Hepatocyte (in vitro differentiated cells): Measurements from ENCODE around the gene ROR1. TPM values are rescaled to one million over a fixed set of nuclear protein-coding genes. Genes with fewer than 3 reads are reported as not detected.
"Not testable (repeated sequence)": the region's sequence is repeated elsewhere in the genome, so short reads cannot be mapped to it uniquely, and the experiment has no call there.

Experiments
- DNase-seq: peaks from one replicate; pipeline ENCODE4 v3.0.0-alpha.2; 2016; ENCODE audit warnings: low spot score
- H2AFZ ChIP-seq: fragments of 200-600 bp; sonication (generic); 2 replicates; pipeline ENCODE4 v1.6.0; 2016; ENCODE audit warnings: antibody characterized with exemption, mild to moderate bottlenecking
- H3K27ac ChIP-seq: fragments of 200-600 bp; sonication (generic); 2 replicates; pipeline ENCODE4 v1.5.1; 2016; ENCODE audit warnings: mild to moderate bottlenecking
- H3K27me3 ChIP-seq: fragments of 200-600 bp; sonication (generic); 2 replicates; pipeline ENCODE4 v1.6.1; 2016
- H3K36me3 ChIP-seq: fragments of 200-600 bp; sonication (generic); replicated peaks from 2 replicates; pipeline ENCODE4 v1.5.1; 2016; ENCODE audit warnings: low read depth; ENCODE audit not compliant: insufficient read depth
- H3K4me1 ChIP-seq: fragments of 200-600 bp; sonication (generic); 2 replicates; pipeline ENCODE4 v1.5.1; 2016; ENCODE audit warnings: mild to moderate bottlenecking, moderate library complexity; ENCODE audit not compliant: insufficient read depth
- H3K4me2 ChIP-seq: fragments of 200-600 bp; sonication (generic); 2 replicates; pipeline ENCODE4 v1.6.0; 2016
- H3K4me3 ChIP-seq: fragments of 200-600 bp; sonication (generic); 2 replicates; pipeline ENCODE4 v1.5.1; 2016; ENCODE audit warnings: mild to moderate bottlenecking
- H3K79me2 ChIP-seq: fragments of 200-600 bp; sonication (generic); 2 replicates; pipeline ENCODE4 v1.6.0; 2017; ENCODE audit warnings: mild to moderate bottlenecking
- H3K9me2 ChIP-seq: fragments of 200-600 bp; sonication (generic); replicated peaks from 2 replicates; pipeline ENCODE4 v1.6.0; 2017; ENCODE audit warnings: mild to moderate bottlenecking; ENCODE audit not compliant: insufficient read depth
- H3K9me3 ChIP-seq: fragments of 200-600 bp; sonication (generic); 2 replicates; pipeline ENCODE4 v1.5.1; 2016; ENCODE audit warnings: low read depth, mild to moderate bottlenecking
- H4K20me1 ChIP-seq: fragments of 200-600 bp; sonication (generic); 2 replicates; pipeline ENCODE4 v1.6.0; 2016; ENCODE audit warnings: mild to moderate bottlenecking; ENCODE audit not compliant: insufficient read depth, poor library complexity, severe bottlenecking
- CTCF ChIP-seq: fragments of 200-600 bp; sonication (generic); IDR thresholded peaks from 2 replicates; pipeline ENCODE4 v1.5.1; 2016; ENCODE audit warnings: antibody characterized with exemption, mild to moderate bottlenecking; ENCODE audit not compliant: poor library complexity
- EZH2 ChIP-seq: fragments of 200-600 bp; sonication (generic); IDR thresholded peaks from 2 replicates; pipeline ENCODE4 v1.6.1; 2016; ENCODE audit warnings: antibody characterized with exemption, mild to moderate bottlenecking, borderline replicate concordance
- EZH2phosphoT487 ChIP-seq: fragments of 200-600 bp; sonication (generic); IDR thresholded peaks from one replicate; pipeline ENCODE4 v1.6.1; 2018; ENCODE audit warnings: antibody characterized with exemption, mild to moderate bottlenecking, low read depth, moderate library complexity; ENCODE audit not compliant: unreplicated experiment, severe bottlenecking
- WGBS: methylation state at CpG from one replicate; pipeline ENCODE4 v1.1.6; 2016; ENCODE audit warnings: low lambda C conversion rate; ENCODE audit errors: missing lambda C conversion rate; 5-methylcytosine and 5-hydroxymethylcytosine counted together
- polyA plus RNA-seq: library from polyadenylated mRNA; unstranded; fragments of >200 nt; fragmentation: Nextera tagmentation; extraction: Ambion mirVana; gene quantifications from 2 replicates; pipeline ENCODE4 v1.2.1, GENCODE V29; 2016
- total RNA-seq: library from RNA; depleted of rRNA; stranded (reverse); fragments of >200 nt; gene quantifications from 2 replicates; pipeline ENCODE4 v1.2.3, GENCODE V29; 2014

ROR1 gene
- total and polyA plus RNA-seq, 2 experiments from 2014 or later, result 16.4 to 27.7 TPM

- H4K20me1 ChIP-seq, result peaks cover 7% of the 10 kb centered on the region
- H3K4me1 ChIP-seq, result peaks cover 14% of the 10 kb centered on the region
- 87% methylated on average over 1 of the region's 1 CpG for WGBS
- DNase-seq, result no peak
- H3K27me3 ChIP-seq, result no peaks in the 10 kb centered on the region
- TF ChIP-seq CTCF, result no peak
- no peak for TF ChIP-seq EZH2phosphoT487
- no peak for TF ChIP-seq EZH2
- no peak overlapping the region for H3K4me3 ChIP-seq
- no peak overlapping the region for H3K4me2 ChIP-seq
- H2AFZ ChIP-seq, result no peak overlapping the region
- no peaks in the 10 kb centered on the region for H3K9me3 ChIP-seq
- H3K79me2 ChIP-seq, result peaks cover 84% of the 10 kb centered on the region
- no peak overlapping the region for H3K27ac ChIP-seq
- H3K36me3 ChIP-seq, result no peaks in the 10 kb centered on the region
- no peaks in the 10 kb centered on the region for H3K9me2 ChIP-seq
Observed at GRCh38 chr1:63824451-63824850, 50.6 kb downstream of the ROR1 start.

- Histone ChIP-seq H3K4me1 (peaks cover 14% of the 10 kb centered on the region), H3K4me2 (no peak overlapping the region), H3K9me2 (no peaks in the 10 kb centered on the region), H3K4me3 (no peak overlapping the region), H3K9me3 (no peaks in the 10 kb centered on the region), H3K79me2 (peaks cover 80% of the 10 kb centered on the region), H2AFZ (no peak overlapping the region), H4K20me1 (peaks cover 7% of the 10 kb centered on the region), H3K27me3 (no peaks in the 10 kb centered on the region), H3K27ac (no peak overlapping the region), H3K36me3 (no peaks in the 10 kb centered on the region)
- TF ChIP-seq EZH2 (no peak), CTCF (no peak), EZH2phosphoT487 (no peak)
- no peak for DNase-seq
- 94% methylated on average over 1 of the region's 1 CpG for WGBS
Observed at GRCh38 chr1:63825111-63825510, 51.3 kb downstream of the ROR1 start.

- H3K27me3 ChIP-seq, H3K36me3 ChIP-seq, H3K27ac ChIP-seq, H3K9me3 ChIP-seq, H3K4me3 ChIP-seq, H4K20me1 ChIP-seq, H2AFZ ChIP-seq, DNase-seq, H3K9me2 ChIP-seq, H3K4me2 ChIP-seq: not testable (repeated sequence)
- H3K79me2 ChIP-seq, result peaks cover 73% of the 10 kb centered on the region
- H3K4me1 ChIP-seq, result peaks cover 14% of the 10 kb centered on the region
Observed at GRCh38 chr1:63826246-63826861, 52.5 kb downstream of the ROR1 start.

- H3K36me3 ChIP-seq, result no peaks in the 10 kb centered on the region
- no peak for DNase-seq
- WGBS, result 68% methylated on average over 5 of the region's 5 CpGs
- H3K79me2 ChIP-seq, result peaks cover 76% of the 10 kb centered on the region
- peaks cover 13% of the 10 kb centered on the region for H3K4me1 ChIP-seq
- H3K27me3 ChIP-seq, result no peaks in the 10 kb centered on the region
- peaks cover 7% of the 10 kb centered on the region for H4K20me1 ChIP-seq
- H3K4me2 ChIP-seq, result no peak overlapping the region
- H3K27ac ChIP-seq, result no peak overlapping the region
- H3K4me3 ChIP-seq, result no peak overlapping the region
- no peak for TF ChIP-seq CTCF
- TF ChIP-seq EZH2phosphoT487, result no peak
- TF ChIP-seq EZH2, result no peak
- no peaks in the 10 kb centered on the region for H3K9me3 ChIP-seq
- H2AFZ ChIP-seq, result no peak overlapping the region
- H3K9me2 ChIP-seq, result no peaks in the 10 kb centered on the region
Observed at GRCh38 chr1:63827411-63828321, 53.8 kb downstream of the ROR1 start.
